Stimulated activated CD4-positive, alpha-beta T cell treated with anti-CD3 and anti-CD28 coated beads, Interleukin-2, amount 100 ng/mL, for 48 hours (primary cell): Measurements from ENCODE around the gene EML6.

Source experiments
- DNase-seq, 2 donors: peaks; one replicate each; pipeline ENCODE4 v3.0.0-alpha.2; 2020

The EML6 gene

DNA sequence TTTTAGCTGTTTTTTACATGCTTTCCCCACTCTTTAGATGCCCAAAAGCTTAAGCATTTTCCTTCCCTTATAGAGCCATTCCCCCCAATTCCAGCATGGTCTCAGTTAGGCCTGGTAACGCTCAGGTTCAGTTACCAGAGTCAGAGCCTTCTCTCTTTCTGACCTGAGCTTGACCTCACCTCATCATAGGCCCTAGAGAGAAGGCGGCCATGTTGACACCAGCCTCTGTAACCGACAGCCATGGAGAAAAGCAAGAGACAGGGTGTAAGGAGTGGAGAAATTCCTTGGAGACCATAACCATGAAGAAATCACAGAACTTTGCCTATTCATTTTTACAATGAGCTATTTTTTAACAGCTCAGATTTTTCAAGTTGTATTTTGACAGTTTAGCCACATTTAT lies 227.3 kb downstream of the EML6 start:
- no peak for DNase-seq

DNA sequence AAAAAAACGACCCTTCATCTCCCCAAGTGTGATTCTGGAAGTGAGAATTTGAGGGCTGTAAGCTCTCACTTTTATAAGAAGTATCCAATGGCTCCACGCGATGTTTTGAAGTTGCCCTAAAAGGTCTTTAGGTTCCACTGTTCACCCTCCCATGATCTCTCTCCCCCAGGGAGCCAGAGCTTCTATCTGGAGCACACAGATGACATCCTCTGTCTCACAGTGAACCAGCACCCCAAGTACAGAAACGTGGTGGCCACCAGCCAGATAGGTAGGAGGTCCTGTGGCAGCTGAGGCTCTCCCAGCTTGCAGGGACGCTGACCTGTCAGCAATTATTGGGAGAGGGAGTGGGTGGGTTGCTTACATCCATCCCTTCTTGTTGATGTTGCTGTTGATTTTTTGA lies 229.0 kb downstream of the EML6 start:
- DNase-seq: no peak

DNA sequence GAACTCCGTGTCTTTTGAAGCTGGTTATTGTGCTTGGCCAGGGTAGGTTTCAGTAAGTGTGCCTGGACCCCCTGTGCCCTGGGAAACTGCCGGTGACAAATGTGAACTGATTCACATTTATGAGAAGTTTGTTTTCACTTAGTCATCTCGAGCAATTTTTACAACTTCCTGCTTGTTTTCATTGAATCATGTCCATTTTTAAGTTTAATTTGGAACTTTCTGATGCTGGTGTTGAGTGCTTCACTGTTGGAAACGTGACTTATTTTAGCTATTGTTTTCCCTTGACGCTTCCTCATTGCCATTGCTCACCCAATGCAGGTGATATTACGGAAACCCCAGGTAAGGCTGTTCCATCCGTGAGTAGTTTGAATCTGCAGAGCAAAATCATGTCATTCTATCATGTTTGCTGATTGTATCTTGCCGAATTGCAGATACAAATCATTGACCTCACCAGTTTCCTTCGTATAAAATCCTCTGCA lies 229.6 kb downstream of the EML6 start:
- DNase-seq: no peak

GRCh38 chr2:54954158-54954557 lies 230.7 kb downstream of the EML6 start:
- DNase-seq: no peak

- no peak for DNase-seq
Observed at GRCh38 chr2:54954705-54955357, 231.4 kb downstream of the EML6 start.

DNA sequence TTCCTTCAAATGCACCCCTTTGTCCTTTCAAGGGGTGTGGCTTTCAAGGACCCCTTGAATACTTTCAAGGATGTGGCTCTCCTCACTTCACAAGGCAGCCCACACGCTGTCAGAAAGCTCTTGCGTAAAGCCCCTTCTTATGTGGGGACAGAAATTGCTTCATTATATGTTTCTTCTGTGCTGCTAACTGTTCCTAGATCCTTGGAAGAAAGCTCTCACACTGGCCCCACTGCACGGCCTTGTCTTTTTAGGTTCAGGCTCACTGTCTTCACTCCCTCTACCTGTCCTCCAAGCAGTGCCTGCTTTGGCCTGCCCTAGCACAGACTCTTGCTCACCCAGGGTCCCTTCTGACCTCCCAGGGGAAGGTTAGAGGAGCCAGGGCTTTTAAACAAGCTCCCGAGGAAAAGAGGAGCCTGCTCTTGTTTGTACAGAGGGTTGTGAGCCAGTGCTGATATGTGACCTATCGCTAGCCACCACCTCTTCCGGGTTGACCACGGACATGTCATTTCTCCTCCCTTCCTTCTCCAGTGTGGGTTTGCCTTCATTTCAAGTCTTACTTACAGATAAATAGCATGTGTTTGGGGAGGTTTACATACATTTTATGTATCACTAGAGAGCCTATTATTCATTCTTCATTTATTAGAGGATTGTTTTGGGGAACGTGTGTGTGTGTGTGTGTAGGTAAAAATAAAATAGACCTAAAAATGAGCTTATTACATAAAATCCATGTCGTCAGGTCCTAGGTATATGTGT lies 232.1 kb downstream of the EML6 start:
- no peak for DNase-seq

- no peak for DNase-seq
Observed at GRCh38 chr2:54956111-54956627, 232.7 kb downstream of the EML6 start.

DNA sequence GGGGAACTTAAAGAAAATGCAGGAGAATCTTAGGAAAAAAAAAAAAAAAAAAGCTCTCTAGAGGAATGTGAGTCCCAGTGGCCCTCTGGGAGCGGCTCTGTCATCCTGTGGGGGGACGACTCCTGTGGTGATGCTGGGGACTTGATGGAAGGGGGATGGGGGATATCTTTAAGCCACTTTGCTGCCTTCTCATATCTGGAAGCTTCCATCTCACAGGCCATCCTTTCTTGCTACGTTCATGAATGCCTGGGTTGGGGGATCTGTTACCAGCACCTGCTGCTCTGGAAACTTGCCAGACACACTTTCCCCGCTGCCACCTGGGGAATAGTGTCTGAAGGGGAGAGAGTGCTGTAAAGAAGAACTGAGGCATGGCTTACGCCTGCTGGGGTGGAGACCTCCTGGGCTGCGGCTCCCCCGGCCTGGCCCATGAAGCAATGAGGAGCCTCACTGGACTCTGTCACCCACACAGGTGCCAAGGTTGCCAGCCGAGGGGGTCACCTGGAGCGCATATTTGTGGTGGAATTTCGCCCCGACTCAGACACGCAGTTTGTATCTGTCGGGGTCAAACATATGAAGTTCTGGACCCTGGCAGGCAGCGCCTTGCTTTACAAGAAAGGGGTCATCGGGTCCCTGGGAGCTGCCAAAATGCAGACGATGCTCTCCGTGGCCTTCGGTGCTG lies 234.0 kb downstream of the EML6 start:
- DNase-seq: no peak

GRCh38 chr2:54958717-54959371 lies 235.4 kb downstream of the EML6 start:
- DNase-seq: no peak

DNA sequence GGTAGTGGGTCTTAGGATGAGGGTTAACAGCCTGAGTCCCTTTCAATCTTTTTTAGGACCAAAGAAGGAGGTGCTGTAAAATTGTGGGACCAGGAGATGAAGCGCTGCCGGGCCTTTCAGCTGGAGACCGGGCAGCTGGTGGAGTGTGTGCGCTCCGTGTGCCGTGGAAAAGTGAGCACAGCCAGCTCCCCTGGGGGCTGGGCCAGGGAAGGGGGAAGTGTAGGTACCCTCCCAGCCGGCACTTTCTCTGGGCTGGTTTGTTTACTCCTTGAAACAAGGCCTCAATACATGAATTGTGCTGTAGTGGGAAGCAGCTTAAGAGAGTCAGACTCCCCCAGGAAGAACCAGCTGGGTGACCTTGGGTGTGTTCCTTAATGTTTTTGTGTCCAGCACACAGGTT lies 236.7 kb downstream of the EML6 start:
- no peak for DNase-seq

GRCh38 chr2:54962511-54962910 lies 239.0 kb downstream of the EML6 start:
- DNase-seq: no peak

DNA sequence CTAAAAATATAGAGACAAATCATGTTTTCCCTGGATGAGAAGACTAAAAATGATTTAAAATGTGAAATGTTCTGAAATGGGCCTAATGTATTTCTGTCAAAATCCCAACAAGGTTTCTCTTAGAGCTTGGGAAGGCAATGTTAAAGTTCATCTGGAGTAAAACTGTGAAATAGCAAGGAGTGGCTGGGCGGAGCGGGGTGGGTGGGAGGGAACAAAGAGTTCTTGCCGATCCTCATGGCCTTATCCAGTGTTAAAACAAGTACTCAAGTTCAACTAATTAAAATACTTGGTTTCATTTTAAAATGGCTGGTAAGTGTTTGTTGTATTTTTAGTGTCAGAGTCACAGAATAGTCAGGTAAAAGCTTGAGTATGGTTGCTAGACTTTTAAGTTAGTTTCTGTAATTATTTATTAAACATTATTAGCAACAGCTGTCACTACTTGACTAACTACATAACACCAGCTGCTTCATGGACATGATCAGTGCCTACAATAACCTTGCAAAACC lies 239.5 kb downstream of the EML6 start:
- no peak for DNase-seq

GRCh38 chr2:54963476-54963875 lies 240.0 kb downstream of the EML6 start:
- no peak for DNase-seq

DNA sequence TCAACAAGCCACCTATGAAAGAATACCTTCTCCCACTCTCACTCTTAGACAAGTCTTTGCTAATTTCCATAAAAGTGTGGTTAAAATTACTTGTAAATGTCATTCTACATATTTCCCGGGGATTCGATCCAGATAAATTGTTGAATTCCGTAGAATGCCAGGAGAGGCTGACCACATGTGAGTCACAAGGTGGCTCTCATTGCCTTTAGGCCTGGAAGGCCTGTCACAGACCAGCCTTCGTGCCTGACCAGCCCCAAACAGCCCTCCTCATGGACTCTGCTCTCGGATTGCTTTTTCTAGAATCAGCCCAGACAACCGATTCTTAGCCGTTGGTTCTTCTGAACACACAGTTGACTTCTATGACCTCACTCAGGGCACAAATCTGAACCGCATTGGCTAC lies 240.8 kb downstream of the EML6 start:
- no peak for DNase-seq

DNA sequence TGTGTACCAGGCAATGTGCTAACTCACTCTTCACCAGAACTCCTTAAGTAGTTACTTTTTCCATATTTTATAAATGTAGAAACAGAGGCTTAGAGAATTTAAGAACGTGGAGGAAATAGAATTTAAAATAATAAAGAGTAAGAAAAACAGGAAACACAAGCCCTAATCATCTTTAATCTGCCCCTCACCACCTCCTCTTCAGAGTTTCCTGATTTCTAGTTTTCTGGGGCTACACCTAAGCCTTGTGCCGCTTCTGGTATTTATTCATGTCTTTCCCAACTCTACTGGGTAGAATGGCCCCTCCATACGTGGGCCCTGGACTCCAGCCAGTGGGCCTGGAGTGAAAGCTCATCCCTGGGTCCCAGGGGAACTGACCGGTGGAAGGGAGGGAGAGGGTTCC lies 241.4 kb downstream of the EML6 start:
- DNase-seq: no peak

DNA sequence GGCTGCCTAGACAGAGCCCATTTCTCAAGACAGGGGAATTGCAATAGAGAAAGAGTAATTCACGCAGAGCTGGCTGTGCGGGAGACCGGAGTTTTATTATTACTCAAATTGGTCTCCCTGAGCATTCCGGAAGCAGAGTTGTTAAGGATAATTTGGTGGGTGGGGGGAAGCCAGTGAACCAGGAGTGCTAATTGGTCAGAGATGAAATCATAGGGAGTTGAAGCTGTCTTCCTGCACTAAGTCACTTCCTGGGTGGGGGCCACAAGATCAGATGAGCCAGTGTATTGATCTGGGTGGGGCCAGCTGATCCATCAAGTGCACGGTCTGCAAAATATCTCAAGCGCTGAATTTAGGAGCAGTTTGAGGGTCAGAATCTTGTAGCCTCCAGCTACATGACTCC lies 242.0 kb downstream of the EML6 start:
- no peak for DNase-seq

DNA sequence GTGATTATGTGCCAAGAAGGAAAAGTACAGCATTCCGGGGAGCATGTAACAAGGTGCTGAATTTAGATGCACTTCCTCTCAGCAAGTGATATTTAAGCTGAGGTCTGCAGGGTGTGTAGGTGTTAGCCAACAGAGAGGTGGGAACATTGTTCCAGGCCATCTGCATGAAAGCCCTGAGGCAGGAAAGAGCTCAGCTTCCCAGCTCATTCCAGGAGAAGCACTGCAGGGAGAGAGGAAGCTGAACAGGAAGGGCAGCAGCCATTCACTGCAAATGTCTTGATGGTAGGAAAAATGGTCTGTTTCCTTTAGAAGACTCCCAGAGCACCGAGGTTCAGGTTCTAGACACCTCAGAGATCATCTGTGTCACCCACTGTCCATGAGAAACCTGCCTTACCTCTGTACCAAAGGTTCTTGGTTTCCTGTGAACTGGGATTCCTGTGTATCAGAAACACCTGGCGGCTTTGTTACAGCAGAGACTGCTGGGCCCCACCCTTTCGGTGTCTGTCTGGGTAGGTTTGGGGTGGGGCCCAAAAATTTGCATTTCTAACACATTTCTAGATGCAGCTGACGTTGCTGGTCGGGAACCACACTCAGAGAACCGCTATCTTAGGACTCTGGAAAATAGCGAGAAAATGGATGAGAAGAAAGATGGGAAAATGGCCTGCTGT lies 242.8 kb downstream of the EML6 start:
- no peak for DNase-seq

DNA sequence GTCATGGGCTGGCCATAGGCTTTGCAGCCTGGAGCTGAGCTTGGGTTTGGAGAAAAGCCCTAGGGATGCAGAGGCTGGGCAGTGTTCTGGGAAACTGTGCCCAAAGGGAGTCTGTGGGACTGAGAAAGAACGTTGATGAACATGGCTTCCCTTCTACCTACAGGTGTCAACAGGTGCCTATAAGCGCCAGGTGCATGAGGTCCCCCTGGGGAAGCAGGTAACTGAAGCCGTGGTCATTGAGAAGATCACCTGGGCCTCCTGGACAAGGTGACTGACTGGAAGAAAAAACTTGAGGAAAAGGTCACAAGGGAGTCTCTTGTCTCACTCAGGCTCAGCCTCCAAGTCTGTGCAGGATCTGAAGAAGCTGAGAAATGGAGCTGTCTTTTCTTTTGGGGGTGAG lies 243.4 kb downstream of the EML6 start:
- DNase-seq: no peak

DNA sequence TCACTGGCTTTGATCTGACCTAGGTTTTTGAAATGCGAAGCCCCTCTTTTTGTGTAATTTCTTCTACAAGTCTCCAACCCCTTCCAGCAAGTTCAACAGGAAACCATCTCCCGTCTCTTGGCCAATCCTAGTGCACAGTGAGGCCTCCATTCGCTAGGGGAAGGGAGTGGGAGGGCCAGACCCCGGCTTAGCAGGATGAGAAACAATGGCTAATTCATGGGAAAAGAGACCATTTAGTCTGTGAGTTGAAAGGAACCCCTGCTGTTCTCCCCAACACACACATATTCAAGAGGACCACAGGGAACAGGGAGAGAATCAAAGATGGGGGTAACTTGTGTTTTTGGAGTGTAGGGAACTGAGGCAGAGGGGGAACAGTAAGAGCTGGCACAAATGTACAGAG lies 243.8 kb downstream of the EML6 start:
- DNase-seq: no peak

DNA sequence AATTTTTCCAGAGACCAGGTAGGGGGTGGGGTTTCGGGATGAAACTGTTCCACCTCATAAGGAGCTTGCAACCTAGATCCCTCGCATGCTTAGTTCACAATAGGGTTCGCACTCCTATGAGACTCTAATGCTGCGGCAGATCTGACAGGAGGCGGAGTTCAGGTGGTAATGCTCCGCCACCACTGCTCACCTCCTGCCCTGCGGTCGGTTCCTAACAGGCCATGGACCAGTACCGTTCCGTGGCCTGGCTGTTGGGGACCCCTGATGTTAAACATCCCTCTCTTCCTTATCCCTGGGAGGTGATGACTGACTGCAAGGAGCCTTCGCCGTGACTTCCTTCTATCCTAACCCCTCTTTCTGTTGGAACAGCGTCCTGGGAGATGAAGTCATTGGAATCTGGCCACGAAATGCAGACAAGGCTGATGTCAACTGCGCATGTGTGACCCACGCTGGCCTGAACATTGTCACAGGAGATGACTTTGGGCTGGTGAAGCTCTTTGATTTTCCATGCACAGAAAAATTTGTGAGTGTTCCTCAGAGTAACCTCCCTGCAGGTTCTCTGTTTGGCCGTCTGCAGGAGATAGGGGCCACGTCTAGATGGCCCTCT lies 244.4 kb downstream of the EML6 start:
- no peak for DNase-seq

DNA sequence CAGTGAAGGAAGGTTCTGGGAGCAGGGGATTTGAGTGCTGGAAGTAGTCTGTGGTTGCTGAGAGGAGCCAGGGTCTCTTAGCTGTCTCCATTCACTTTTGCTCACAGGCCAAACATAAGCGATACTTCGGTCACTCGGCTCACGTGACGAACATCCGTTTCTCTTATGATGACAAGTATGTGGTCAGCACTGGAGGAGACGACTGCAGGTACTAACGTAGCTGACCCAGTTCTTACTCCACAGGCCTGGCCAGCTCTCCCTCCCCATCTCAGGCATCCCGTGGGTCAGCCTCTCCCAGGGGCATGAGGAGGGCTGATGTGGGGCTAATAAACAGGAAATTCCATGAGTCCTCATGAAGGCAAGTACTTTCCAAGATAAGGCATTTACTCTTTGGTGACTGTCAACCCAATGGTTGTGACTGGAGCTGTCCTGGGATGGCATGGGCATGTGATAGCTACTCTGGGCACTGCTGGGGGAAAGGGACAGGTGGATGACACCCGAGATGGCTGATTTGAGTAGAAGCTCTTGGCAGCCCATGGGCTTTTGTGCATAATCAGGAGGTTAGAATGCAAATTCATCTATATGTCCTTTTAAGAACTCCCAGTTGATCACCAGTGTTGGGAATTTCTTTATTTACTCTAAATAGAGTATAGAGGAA lies 245.2 kb downstream of the EML6 start:
- no peak for DNase-seq
